Nephron progenitor cell (in vitro differentiated cells): ENCODE data around the gene PSORS1C1.
A peak's percentile ranks its signal among the peaks of the same experiment; 100 is the strongest.

Experiments used
- DNase-seq: peaks from one replicate; pipeline ENCODE4 v3.0.0; 2021
- H3K27ac Mint-ChIP-seq: 2 replicates; pipeline ENCODE4 v1.8.0; 2021; ENCODE audit warnings: mild to moderate bottlenecking, moderate library complexity, mixed read lengths
- H3K27me3 Mint-ChIP-seq: 2 replicates; pipeline ENCODE4 v1.8.0; 2021; ENCODE audit warnings: mild to moderate bottlenecking, low read depth, mixed read lengths; ENCODE audit not compliant: poor library complexity
- H3K36me3 Mint-ChIP-seq: 2 replicates; pipeline ENCODE4 v1.8.0; 2021; ENCODE audit warnings: low read depth, mixed read lengths
- H3K4me1 Mint-ChIP-seq: 2 replicates; pipeline ENCODE4 v1.8.0; 2021; ENCODE audit warnings: mixed read lengths
- H3K4me3 Mint-ChIP-seq: 2 replicates; pipeline ENCODE4 v1.8.0; 2021; ENCODE audit warnings: mild to moderate bottlenecking, moderate library complexity, mixed read lengths
- H3K9me3 Mint-ChIP-seq: 2 replicates; pipeline ENCODE4 v1.8.0; 2021; ENCODE audit warnings: mild to moderate bottlenecking, moderate library complexity, mixed read lengths
- CTCF ChIP-seq: fragments of 200-600 bp; sonication (generic); IDR thresholded peaks from 2 replicates; pipeline ENCODE4 v1.5.0; 2021; ENCODE audit warnings: antibody characterized with exemption

PSORS1C1 gene

GRCh38 chr6:31074401-31074800, 40.2 kb upstream of the PSORS1C1 start:
- Mint-ChIP-seq H3K4me3 (no peak overlapping the region), H3K36me3 (no peaks in the 10 kb centered on the region), H3K27ac (no peak overlapping the region), H3K27me3 (no peaks in the 10 kb centered on the region), H3K9me3 (no peaks in the 10 kb centered on the region), H3K4me1 (peaks cover 3% of the 10 kb centered on the region)
- no peak for TF ChIP-seq CTCF
- no peak for DNase-seq

GRCh38 chr6:31075528-31075927, 39.1 kb upstream of the PSORS1C1 start:
- Mint-ChIP-seq H3K9me3 (no peaks in the 10 kb centered on the region), H3K4me3 (no peak overlapping the region), H3K27me3 (no peaks in the 10 kb centered on the region), H3K27ac (no peak overlapping the region), H3K36me3 (no peaks in the 10 kb centered on the region), H3K4me1 (peaks cover 8% of the 10 kb centered on the region)
- TF ChIP-seq CTCF, result no peak
- DNase-seq, result no peak

GRCh38 chr6:31076611-31077010, 38.0 kb upstream of the PSORS1C1 start:
- Mint-ChIP-seq H3K4me3 (no peak overlapping the region), H3K36me3 (no peaks in the 10 kb centered on the region), H3K27me3 (no peaks in the 10 kb centered on the region), H3K9me3 (no peaks in the 10 kb centered on the region), H3K27ac (no peak overlapping the region), H3K4me1 (peaks cover 8% of the 10 kb centered on the region)
- no peak for TF ChIP-seq CTCF
- DNase-seq, result no peak

- Mint-ChIP-seq H3K27ac (no peak overlapping the region), H3K27me3 (peaks cover under 1% of the 10 kb centered on the region), H3K4me3 (peak overlapping the region; percentile 42), H3K9me3 (no peaks in the 10 kb centered on the region), H3K36me3 (no peaks in the 10 kb centered on the region), H3K4me1 (peaks cover 16% of the 10 kb centered on the region)
- peak; percentile 84 for TF ChIP-seq CTCF
- DNase-seq, result peak; percentile 76
Observed at GRCh38 chr6:31079656-31080261, 34.8 kb upstream of the PSORS1C1 start.

GRCh38 chr6:31081872-31082271, 32.7 kb upstream of the PSORS1C1 start:
- H3K9me3 Mint-ChIP-seq, result no peaks in the 10 kb centered on the region
- no peak overlapping the region for H3K27ac Mint-ChIP-seq
- H3K4me1 Mint-ChIP-seq, result peaks cover 20% of the 10 kb centered on the region
- no peak for TF ChIP-seq CTCF
- no peak overlapping the region for H3K4me3 Mint-ChIP-seq
- no peaks in the 10 kb centered on the region for H3K36me3 Mint-ChIP-seq
- DNase-seq, result no peak
- peaks cover 7% of the 10 kb centered on the region for H3K27me3 Mint-ChIP-seq

GRCh38 chr6:31083742-31084354, 30.8 kb upstream of the PSORS1C1 start:
- H3K4me1 Mint-ChIP-seq, result peaks cover 29% of the 10 kb centered on the region
- peak; percentile 65 for DNase-seq
- peaks cover 16% of the 10 kb centered on the region for H3K27me3 Mint-ChIP-seq
- H3K4me3 Mint-ChIP-seq, result no peak overlapping the region
- H3K27ac Mint-ChIP-seq, result no peak overlapping the region
- no peaks in the 10 kb centered on the region for H3K9me3 Mint-ChIP-seq
- TF ChIP-seq CTCF, result peak; percentile 54
- H3K36me3 Mint-ChIP-seq, result no peaks in the 10 kb centered on the region
